H1 (cell line): ENCODE results near the gene STOML1. TPM values are rescaled to one million over a fixed set of nuclear protein-coding genes. Genes with fewer than 3 reads are reported as not detected.

Experiments
- CTCF ChIA-PET: fragments of 300-600 bp; sonication (Branson Sonifier 250); formaldehyde crosslinking; loops from one replicate; lab custom pipeline; 2021; ENCODE audit not compliant: partially characterized antibody; lab: Charles Lee
- POLR2A ChIA-PET: fragments of 300-600 bp; sonication (Branson Sonifier 250); formaldehyde crosslinking; loops from one replicate; lab custom pipeline; 2021; ENCODE audit warnings: inconsistent platforms; ENCODE audit not compliant: partially characterized antibody; lab: Charles Lee
- DNase-seq, 2 experiments: peaks; one replicate each; pipeline versions ENCODE4 v3.0.0 to v3.0.0-alpha.2; 2010 to 2022; ENCODE audit warnings: low spot score in 2 of 2, low read depth in 1 of 2, mixed read lengths in 1 of 2
- FAIRE-seq: peaks from 2 replicates; lab custom pipeline; 2011; peaks lifted over from hg19 to GRCh38; lab: Jason Lieb, UNC
- H2AFZ ChIP-seq: 2 replicates; pipeline ENCODE4 v1.8.1; 2012; ENCODE audit warnings: low read length, inconsistent platforms
- H2AK5ac ChIP-seq: 2 replicates; pipeline ENCODE4 v1.6.1; 2013; ENCODE audit warnings: low read depth, low read length
- H2BK120ac ChIP-seq: replicated peaks from 2 replicates; pipeline ENCODE3; 2013; ENCODE audit warnings: low read depth, low read length, inconsistent platforms
- H2BK12ac ChIP-seq: 2 replicates; pipeline ENCODE4 v1.6.1; 2013; ENCODE audit warnings: low read depth, low read length
- H2BK15ac ChIP-seq: 2 replicates; pipeline ENCODE4 v1.6.1; 2013; ENCODE audit warnings: low read length
- H2BK20ac ChIP-seq: 2 replicates; pipeline ENCODE4 v1.6.1; 2013; ENCODE audit warnings: low read length
- H2BK5ac ChIP-seq: 2 replicates; pipeline ENCODE4 v1.6.1; 2013; ENCODE audit warnings: low read depth, low read length
- H3K14ac ChIP-seq: 2 replicates; pipeline ENCODE4 v1.6.1; 2013; ENCODE audit warnings: inconsistent platforms; ENCODE audit not compliant: insufficient read length
- H3K18ac ChIP-seq: 2 replicates; pipeline ENCODE4 v1.6.1; 2013; ENCODE audit warnings: low read length; ENCODE audit errors: extremely low read depth
- H3K23ac ChIP-seq: 2 replicates; pipeline ENCODE4 v1.6.1; 2013; ENCODE audit warnings: inconsistent platforms; ENCODE audit not compliant: insufficient read length
- H3K23me2 ChIP-seq: 2 replicates; pipeline ENCODE4 v1.6.1; 2013; ENCODE audit warnings: low read depth, low read length
- H3K27ac ChIP-seq: 2 replicates; pipeline ENCODE4 v1.6.1; 2011; ENCODE audit warnings: low read depth, low read length, inconsistent platforms
- H3K27me3 ChIP-seq, 4 experiments: replicated peaks in 1 of 4; 1 replicate in 1 of 4; 2 replicates in 3 of 4; pipeline versions ENCODE4 v1.6.1 to v1.8.1; 2011 to 2013; ENCODE audit warnings: low read length in 3 of 4, mild to moderate bottlenecking in 3 of 4, inconsistent platforms in 2 of 4, mixed read lengths in 2 of 4, moderate library complexity in 1 of 4; ENCODE audit not compliant: control insufficient read depth in 3 of 4, insufficient read depth in 3 of 4; ENCODE audit errors: extremely low read depth in 1 of 4
- H3K36me3 ChIP-seq, 4 experiments: 2 replicates each; pipeline versions ENCODE4 v1.6.1 to v1.8.1; 2011 to 2013; ENCODE audit warnings: mild to moderate bottlenecking in 4 of 4, low read length in 3 of 4, moderate library complexity in 2 of 4, control low read depth in 1 of 4, inconsistent platforms in 1 of 4; ENCODE audit not compliant: insufficient read depth in 4 of 4, control insufficient read depth in 2 of 4
- H3K4ac ChIP-seq: replicated peaks from 2 replicates; pipeline ENCODE3; 2013; ENCODE audit warnings: low read length, low read depth, mixed read lengths, inconsistent platforms; ENCODE audit not compliant: insufficient read length
- H3K4me1 ChIP-seq, 4 experiments: replicated peaks in 1 of 4; 1 replicate in 1 of 4; 2 replicates in 3 of 4; pipeline versions ENCODE4 v1.6.1 to v1.8.1; 2011 to 2013; ENCODE audit warnings: low read length in 3 of 4, inconsistent platforms in 2 of 4, mixed read lengths in 1 of 4; ENCODE audit not compliant: insufficient read depth in 4 of 4, control insufficient read depth in 3 of 4
- H3K4me2 ChIP-seq, 2 experiments: 2 replicates each; pipeline versions ENCODE4 v1.6.1 to v1.8.1; 2011 to 2013; ENCODE audit warnings: low read depth in 2 of 2, low read length in 2 of 2, control low read depth in 1 of 2, inconsistent platforms in 1 of 2, mild to moderate bottlenecking in 1 of 2; ENCODE audit not compliant: insufficient read depth in 1 of 2
- H3K4me3 ChIP-seq, 4 experiments: fragments of 200-600, 300-600 bp in 1 of 4; sonication (generic), shearing (Covaris generic), sonication (Bioruptor Twin) in 1 of 4; 2 replicates each; pipeline versions ENCODE4 v1.5.1 to v1.8.1; 2011 to 2016; ENCODE audit warnings: low read length in 4 of 4, low read depth in 3 of 4, control low read depth in 2 of 4, inconsistent platforms in 2 of 4, mild to moderate bottlenecking in 2 of 4, mixed read lengths in 1 of 4, moderate library complexity in 1 of 4; ENCODE audit not compliant: insufficient read depth in 2 of 4; ENCODE audit errors: extremely low read depth in 1 of 4
- H3K56ac ChIP-seq: replicated peaks from 2 replicates; pipeline ENCODE3; 2013; ENCODE audit warnings: low read depth, mild to moderate bottlenecking, mixed read lengths, low read length, inconsistent platforms; ENCODE audit not compliant: insufficient read length
- H3K79me1 ChIP-seq: 2 replicates; pipeline ENCODE4 v1.6.1; 2013; ENCODE audit warnings: low read depth, low read length, control low read depth
- H3K79me2 ChIP-seq, 2 experiments: 2 replicates each; pipeline versions ENCODE4 v1.6.1 to v1.8.1; 2012 to 2013; ENCODE audit warnings: low read length in 2 of 2, mild to moderate bottlenecking in 2 of 2, inconsistent platforms in 1 of 2; ENCODE audit not compliant: insufficient read depth in 2 of 2, control insufficient read depth in 1 of 2
- H3K9ac ChIP-seq, 4 experiments: replicated peaks in 1 of 4; 1 replicate in 1 of 4; 2 replicates in 3 of 4; pipeline versions ENCODE4 v1.6.1 to v1.8.1; 2011 to 2013; ENCODE audit warnings: low read depth in 3 of 4, low read length in 3 of 4, control low read depth in 2 of 4, mild to moderate bottlenecking in 2 of 4, moderate library complexity in 2 of 4, inconsistent platforms in 1 of 4; ENCODE audit errors: extremely low read depth in 1 of 4
- H3K9me3 ChIP-seq, 2 experiments: 2 replicates each; pipeline versions ENCODE4 v1.6.1 to v1.8.1; 2012 to 2013; ENCODE audit warnings: mild to moderate bottlenecking in 2 of 2, moderate library complexity in 2 of 2, control low read depth in 1 of 2, inconsistent platforms in 1 of 2, low read depth in 1 of 2, low read length in 1 of 2, mixed read lengths in 1 of 2; ENCODE audit not compliant: insufficient read depth in 2 of 2
- H4K20me1 ChIP-seq, 2 experiments: replicated peaks in 1 of 2; 2 replicates each; pipeline versions ENCODE3 to v1.8.1; 2011 to 2013; ENCODE audit warnings: inconsistent platforms in 2 of 2, low read length in 2 of 2, mild to moderate bottlenecking in 1 of 2; ENCODE audit not compliant: insufficient read depth in 2 of 2, control insufficient read depth in 1 of 2
- H4K5ac ChIP-seq: 2 replicates; pipeline ENCODE4 v1.6.1; 2013; ENCODE audit warnings: low read length, low read depth, mixed read lengths, inconsistent platforms; ENCODE audit not compliant: insufficient read length
- H4K8ac ChIP-seq: 2 replicates; pipeline ENCODE4 v1.8.0; 2013; ENCODE audit warnings: mild to moderate bottlenecking, moderate library complexity, low read length, inconsistent platforms; ENCODE audit not compliant: insufficient read depth; ENCODE audit errors: extremely low read depth
- H4K91ac ChIP-seq: replicated peaks from 2 replicates; pipeline ENCODE3; 2013; ENCODE audit warnings: low read length, mixed read lengths, inconsistent platforms; ENCODE audit not compliant: insufficient read length
- JUND ChIP-seq: IDR thresholded peaks from 2 replicates; pipeline ENCODE4 v1.6.1; 2011; ENCODE audit warnings: mild to moderate bottlenecking, improper control_type of control experiment, low read length
- POLR2A ChIP-seq, 2 experiments: IDR thresholded peaks; 1 replicate in 1 of 2; 2 replicates in 1 of 2; pipeline ENCODE4 v1.6.1; 2011; ENCODE audit warnings: low read depth in 2 of 2, low read length in 2 of 2, mild to moderate bottlenecking in 2 of 2; ENCODE audit errors: control extremely low read depth in 1 of 2
- POU5F1 ChIP-seq: IDR thresholded peaks from 2 replicates; pipeline ENCODE4 v1.6.1; 2011; ENCODE audit warnings: low read depth, mild to moderate bottlenecking, low read length, moderate library complexity
- RFX5 ChIP-seq: IDR thresholded peaks from 2 replicates; pipeline ENCODE4 v1.6.1; 2011; ENCODE audit warnings: low read depth, low read length, improper control_type of control experiment, borderline replicate concordance
- RNF2 ChIP-seq: fragments of 200-900, 300-1000 bp; sonication (generic); IDR thresholded peaks from 2 replicates; pipeline ENCODE4 v1.7.1; 2016; ENCODE audit warnings: borderline replicate concordance, low read depth, mild to moderate bottlenecking, antibody characterized with exemption, low read length; ENCODE audit not compliant: poor library complexity, severe bottlenecking; ENCODE audit errors: missing control alignments
- SIRT6 ChIP-seq: IDR thresholded peaks from one replicate; pipeline ENCODE4 v1.7.1; 2012; ENCODE audit warnings: low read length, inconsistent platforms
- SP1 ChIP-seq: IDR thresholded peaks from 2 replicates; pipeline ENCODE4 v1.6.1; 2011; ENCODE audit warnings: low read depth, low read length
- SP2 ChIP-seq: IDR thresholded peaks from 2 replicates; pipeline ENCODE4 v1.6.1; 2012; ENCODE audit warnings: mild to moderate bottlenecking, low read length, inconsistent platforms
- SUZ12 ChIP-seq: fragments of 200-600 bp; sonication (generic); IDR thresholded peaks from 2 replicates; pipeline ENCODE4 v1.6.1; 2012; ENCODE audit warnings: mild to moderate bottlenecking, inconsistent platforms, low read length, moderate library complexity, mixed read lengths
- WGBS, 2 experiments: shearing (Covaris generic) in 1 of 2; methylation state at CpG; one replicate each; pipeline versions ENCODE4 v1.1.6 to v1.1.7; 2013 to 2015; ENCODE audit warnings: low lambda C conversion rate in 2 of 2, mixed read lengths in 2 of 2, inconsistent platforms in 1 of 2, low coverage in 1 of 2, missing lambda C conversion rate in 1 of 2; ENCODE audit not compliant: insufficient replicate concordance in 2 of 2, insufficient coverage in 1 of 2, insufficient read length in 1 of 2; ENCODE audit errors: extremely low coverage in 1 of 2, missing lambda C conversion rate in 1 of 2; 5-methylcytosine and 5-hydroxymethylcytosine counted together
- polyA plus RNA-seq, 7 experiments: library from polyadenylated mRNA; depleted of rRNA in 3 of 7; stranded (reverse) in 5 of 7; unstranded in 2 of 7; fragments of >200 nt in 5 of 7; fragments of 200-250 nt in 2 of 7; gene quantifications; 1 replicate in 5 of 7; 2 replicates in 1 of 7; 4 replicates in 1 of 7; pipeline versions ENCODE4 v1.2.1 to v1.2.3, GENCODE V29; 2011 to 2013; ENCODE audit warnings: missing spikeins in 2 of 7, mixed read lengths in 2 of 7
- total RNA-seq: library from RNA; stranded (reverse); fragmentation: NEBNext Ultra II Directional; extraction: Animal tissue kit (Norgen Biotek cat#: 25700); gene quantifications from 2 replicates; pipeline ENCODE4 v1.2.1, GENCODE V29; 2021

The STOML1 gene
- total and polyA plus RNA-seq, 2 of the 8 experiments (the other 6 are each of a cell fraction or from before 2014, with no cell fraction given), result 2.6 to 3.2 TPM

- Histone ChIP-seq H3K27ac (no peak overlapping the region), H3K56ac (no peak overlapping the region)
- no peak for FAIRE-seq
- TF ChIP-seq RFX5, result no peak
- no peak for TF ChIP-seq POLR2A (IDR thresholded peaks at IDR 0.05; ENCODE audit: control extremely low read depth in 1 of 2, low read depth in 2 of 2, low read length in 2 of 2)
- TF ChIP-seq SIRT6, result no peak
- TF ChIP-seq JUND, result no peak
- no peak for TF ChIP-seq SP2
- TF ChIP-seq SUZ12, result no peak
- no peak for TF ChIP-seq SP1
- TF ChIP-seq RNF2, result no peak
- TF ChIP-seq POU5F1, result no peak
Measured at GRCh38 chr15:74011610-74012009, 19.5 kb upstream of the STOML1 start.

More at GRCh38 chr15:74011610-74012009, 19.5 kb upstream of the STOML1 start:
- Histone ChIP-seq H2AK5ac (no peak overlapping the region), H3K79me2 (0 out of 4 replicates have a peak, but pooled peaks cover 0 to 3% of the 10 kb centered on the region in 2 experiments), H3K79me1 (peaks cover 6% of the 10 kb centered on the region; the same call in 1 of the 2 replicates), H3K4me1 (no peaks in the 10 kb centered on the region), H3K23ac (no peak overlapping the region), H3K9me3 (no peaks in the 10 kb centered on the region), H3K4me2 (no peak overlapping the region), H2BK5ac (no peak overlapping the region), H2AFZ (no peak overlapping the region), H4K91ac (no peak overlapping the region), H2BK120ac (no peak overlapping the region), H4K5ac (no peak overlapping the region), H3K18ac (no peak overlapping the region), H4K8ac (no peak overlapping the region), H4K20me1 (peaks cover 3 to 11% of the 10 kb centered on the region in 2 experiments), H3K36me3 (peaks cover 0 to 3% (median 1%) of the 10 kb centered on the region in 4 experiments; a peak in 4 of 8 replicates), H3K23me2 (no peaks in the 10 kb centered on the region), H2BK15ac (no peak overlapping the region), H2BK20ac (no peak overlapping the region), H3K4ac (no peak overlapping the region), H3K14ac (no peak overlapping the region), H3K27me3 (no peaks in the 10 kb centered on the region), H3K9ac (no peak overlapping the region), H2BK12ac (no peak overlapping the region), H3K4me3 (no peak overlapping the region)
- CTCF ChIA-PET, result interaction anchor here (1.1 to 4.6 kb wide), 6 partner anchors 18 to 144 kb away, joined by 3 to 24 read pairs (median 4); partner anchors contain the start of genes PML and STOML1
- no peak for DNase-seq
- POLR2A ChIA-PET, result no interaction called here
- 88% methylated on average over 2 of the region's 2 CpGs; no CpG with 5 or more reads in 1 of the 2 experiments for WGBS, 2 experiments
